Measurements from ENCODE around the gene SPIRE2.
"Not testable (repeated sequence)": the region's sequence is repeated elsewhere in the genome, so short reads cannot be mapped to it uniquely, and the experiment has no call there.

GRCh38 chr16:89914642-89915285 is 86.5 kb downstream of the SPIRE2 start:
- TF ChIP-seq CTCF (IDR thresholded peaks at IDR 0.05; ENCODE audit: borderline replicate concordance, extremely low read depth, low read length, poor library complexity, severe bottlenecking); EZH2 (IDR thresholded peaks at IDR 0.05; ENCODE audit: borderline replicate concordance, low read depth, low read length, severe bottlenecking): not testable (repeated sequence)
